ENCODE results near the gene RPS27. TPM values are rescaled to one million over a fixed set of nuclear protein-coding genes. Genes with fewer than 3 reads are reported as not detected.
"Not testable (repeated sequence)": the region's sequence is repeated elsewhere in the genome, so short reads cannot be mapped to it uniquely, and the experiment has no call there.

The RPS27 gene
- total RNA-seq, 1 donor from 2014 or later: 917 TPM

DNA sequence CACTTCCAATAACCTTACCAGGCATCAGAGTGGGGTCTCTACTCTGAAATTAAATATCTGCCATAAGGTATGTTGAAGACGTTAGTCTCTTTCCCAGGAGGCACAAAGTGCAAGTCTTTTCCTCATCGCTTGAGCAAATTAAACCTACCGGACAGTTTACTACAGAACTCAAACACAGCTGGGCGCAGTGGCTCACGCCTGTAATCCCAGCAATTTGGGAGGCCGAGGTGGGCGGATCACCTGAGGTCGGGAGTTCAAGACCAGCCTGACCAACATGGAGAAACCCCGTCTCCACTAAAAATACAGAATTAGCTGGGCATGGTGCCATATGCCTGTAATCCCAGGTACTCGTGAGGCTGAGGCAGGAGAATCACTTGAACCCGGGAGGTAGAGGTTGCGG, 11.5 kb upstream of the RPS27 start:
- DNase-seq, ATAC-seq: not testable (repeated sequence)
- intact Hi-C loops (cut with micrococcal nuclease): loop anchor here (10.0 kb wide), 1 partner anchor 184 kb away; no protein-coding TSS in a partner anchor

DNA sequence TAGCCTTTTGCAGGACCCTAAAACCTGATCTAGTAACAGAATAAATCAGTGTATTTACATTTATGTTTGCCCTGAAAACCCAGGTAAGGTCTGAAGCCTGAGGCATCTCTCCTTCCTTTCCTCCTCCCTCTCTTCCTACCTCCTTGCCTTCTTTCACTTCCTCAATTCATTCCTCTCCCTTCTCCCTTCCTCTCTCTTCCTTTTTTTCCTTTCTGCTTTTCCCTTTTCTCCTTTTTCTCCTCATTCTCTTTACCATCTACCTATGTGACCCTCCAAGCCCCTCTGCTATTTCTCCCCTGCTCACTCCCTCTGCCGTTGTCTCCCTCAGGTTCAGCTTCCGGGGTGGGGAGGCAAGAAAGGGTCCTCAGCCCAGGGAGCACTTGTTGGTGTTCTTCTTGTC, 8.8 kb upstream of the RPS27 start:
- DNase-seq; intact Hi-C loops (cut with micrococcal nuclease); ATAC-seq: not testable (repeated sequence)

DNA sequence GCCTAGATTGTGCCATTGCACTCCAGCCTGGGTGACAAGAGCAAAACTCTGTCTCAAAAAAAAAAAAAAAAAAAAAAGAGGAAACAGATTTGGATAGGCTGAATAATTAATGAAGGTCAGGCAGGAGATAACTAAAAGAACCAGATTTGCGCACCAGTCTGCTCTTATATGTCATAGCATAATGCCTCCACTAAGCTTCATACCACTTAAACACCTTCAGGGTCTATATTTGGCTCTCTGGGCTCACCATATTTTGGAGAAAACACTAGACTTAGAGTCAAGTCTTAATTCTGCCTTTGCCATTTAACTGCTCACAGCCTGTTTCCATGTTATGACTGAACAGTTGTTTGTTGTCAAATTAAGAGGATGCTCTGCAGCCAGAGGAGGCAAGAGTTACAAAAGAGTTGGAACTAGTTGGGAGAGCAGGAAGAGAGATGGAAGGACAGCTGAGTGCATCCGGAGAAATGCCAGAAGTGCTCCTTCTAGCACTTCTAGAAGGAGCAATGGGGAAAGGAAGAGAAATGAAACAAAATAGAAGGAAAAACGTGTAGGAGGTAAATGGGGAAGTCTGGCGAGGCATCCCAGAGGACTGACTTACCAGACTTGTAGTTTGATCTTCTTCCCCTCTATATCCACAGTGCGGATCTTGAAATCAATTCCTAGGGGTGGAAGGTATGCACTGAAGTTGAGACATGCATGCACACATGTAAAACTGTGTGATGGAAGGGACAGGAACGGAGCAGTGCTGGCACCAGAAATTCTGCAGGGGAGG, 6.3 kb upstream of the RPS27 start:
- ATAC-seq (no peak), DNase-seq (no peak)
- intact Hi-C loops (cut with micrococcal nuclease): no loop called here

DNA sequence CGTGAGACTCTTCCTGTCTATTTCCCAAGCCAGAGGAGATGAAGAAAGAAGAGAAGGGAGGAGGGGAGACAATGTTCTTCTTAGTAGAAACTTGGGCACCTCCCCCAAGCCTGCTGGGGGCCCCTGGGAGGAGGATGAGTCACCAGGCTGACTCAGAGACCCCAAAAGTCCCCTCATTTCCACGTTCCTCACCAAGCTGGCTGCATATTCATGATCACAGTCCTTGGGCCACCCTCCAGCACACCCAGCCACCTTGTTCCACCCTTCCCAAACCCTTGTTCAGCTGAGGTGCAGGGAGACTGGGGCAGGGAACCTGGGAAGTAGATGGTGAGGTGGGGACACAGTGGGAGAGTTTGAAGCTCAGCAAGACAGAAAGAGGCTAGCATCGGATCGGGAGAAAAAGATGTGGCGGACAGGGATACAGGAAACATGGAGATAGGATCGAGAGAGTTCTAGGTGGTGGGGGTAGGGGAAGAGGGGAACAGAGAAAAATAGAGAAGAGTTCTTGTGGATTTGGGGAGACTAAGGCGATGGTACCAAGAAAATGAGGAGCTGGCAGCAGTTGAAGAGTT, 5.1 kb upstream of the RPS27 start:
- intact Hi-C loops (cut with micrococcal nuclease): no loop called here
- ATAC-seq: peak; percentile 6
- peak; percentile 49 for DNase-seq

DNA sequence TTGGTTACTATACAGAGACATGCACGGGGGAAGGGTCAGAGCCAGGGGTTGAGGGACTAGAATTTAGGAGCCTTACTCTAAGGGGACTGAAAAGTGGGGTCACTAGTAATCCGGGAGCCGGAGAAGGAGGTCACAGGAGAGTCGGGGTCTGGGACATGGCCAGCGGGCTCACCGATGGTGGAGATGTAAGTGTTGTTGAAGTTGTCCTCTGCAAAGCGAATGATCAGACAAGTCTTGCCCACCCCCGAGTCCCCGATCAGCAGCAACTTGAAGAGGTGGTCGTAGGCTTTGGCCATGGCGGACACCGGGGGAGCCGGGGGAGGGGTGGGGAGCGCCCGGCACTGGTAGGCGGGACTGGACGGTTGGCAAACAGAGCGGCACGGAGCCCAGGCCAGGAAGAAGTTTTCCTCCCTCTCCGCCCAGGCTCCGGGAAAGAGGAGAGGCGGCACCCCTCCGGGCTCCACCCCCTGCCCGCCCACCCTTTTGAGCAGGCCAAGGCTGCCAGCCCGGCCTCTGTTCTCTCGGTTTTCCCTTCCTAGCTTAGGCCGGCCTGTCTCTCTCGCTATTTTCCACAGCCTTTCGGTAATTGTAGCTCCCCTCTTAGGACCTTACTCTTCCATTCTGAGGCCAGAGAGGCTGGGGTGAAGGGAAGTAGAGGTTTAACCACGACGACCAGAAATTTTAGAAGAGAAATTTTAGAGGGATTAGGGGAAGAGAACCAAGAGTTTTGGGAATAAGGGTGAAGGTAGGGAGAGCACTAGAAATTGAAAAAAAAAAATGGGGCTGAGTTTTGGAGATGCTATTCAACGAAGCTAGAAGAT, 4.4 kb upstream of the RPS27 start, which contains the start of gene RAB13:
Gene RAB13, minus strand, starts transcription at position 399 of the 821 bp plus-strand sequence. Its CDS starts 103 bp downstream, at position 296.
- ATAC-seq (peak; percentile 86), DNase-seq (peak; percentile 90)
- intact Hi-C loops (cut with micrococcal nuclease): no loop called here

DNA sequence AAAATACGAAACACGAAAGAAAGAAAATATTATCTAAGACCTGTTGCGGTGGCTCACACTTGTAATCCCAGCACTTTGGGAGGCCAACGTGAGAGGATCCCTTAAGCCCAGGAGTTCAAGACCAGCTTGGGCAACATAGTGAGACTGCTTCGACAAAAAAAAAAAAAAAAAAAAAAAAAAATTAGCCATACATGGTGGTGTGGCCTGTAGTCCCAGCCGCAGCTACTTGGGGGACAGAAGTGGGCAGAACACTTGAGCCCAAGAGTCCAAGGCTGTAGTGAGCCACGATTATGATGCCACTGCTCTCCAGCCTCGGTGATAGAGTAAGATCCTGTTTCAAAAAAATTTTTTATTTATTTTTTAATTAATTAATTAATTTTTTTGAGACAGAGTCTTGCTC, 2.9 kb upstream of the RPS27 start:
- ATAC-seq (no peak), DNase-seq (no peak)
- intact Hi-C loops (cut with micrococcal nuclease): no loop called here

DNA sequence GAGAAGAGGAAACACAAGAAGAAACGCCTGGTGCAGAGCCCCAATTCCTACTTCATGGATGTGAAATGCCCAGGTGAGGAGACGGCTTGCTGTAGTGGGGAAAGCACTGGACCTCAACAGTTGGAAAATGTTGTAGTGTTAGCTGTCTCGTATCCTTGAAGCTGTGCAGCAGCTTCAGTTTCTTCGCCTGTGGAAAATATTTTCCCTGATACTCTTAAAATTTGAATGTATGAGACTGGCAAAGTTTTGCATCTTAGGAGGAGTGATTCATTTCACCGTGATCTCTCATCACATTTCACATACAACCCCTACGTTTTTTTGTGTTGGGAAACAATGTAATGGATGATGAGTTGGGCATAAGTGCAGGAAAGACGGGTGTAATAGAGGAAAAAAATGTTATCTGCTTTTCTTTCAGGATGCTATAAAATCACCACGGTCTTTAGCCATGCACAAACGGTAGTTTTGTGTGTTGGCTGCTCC, 629 bp downstream of the RPS27 start:
- no peak for ATAC-seq
- DNase-seq: no peak
- intact Hi-C loops (cut with micrococcal nuclease): loop anchor here (10.0 kb wide), 1 partner anchor 194 kb away; no protein-coding TSS in a partner anchor

DNA sequence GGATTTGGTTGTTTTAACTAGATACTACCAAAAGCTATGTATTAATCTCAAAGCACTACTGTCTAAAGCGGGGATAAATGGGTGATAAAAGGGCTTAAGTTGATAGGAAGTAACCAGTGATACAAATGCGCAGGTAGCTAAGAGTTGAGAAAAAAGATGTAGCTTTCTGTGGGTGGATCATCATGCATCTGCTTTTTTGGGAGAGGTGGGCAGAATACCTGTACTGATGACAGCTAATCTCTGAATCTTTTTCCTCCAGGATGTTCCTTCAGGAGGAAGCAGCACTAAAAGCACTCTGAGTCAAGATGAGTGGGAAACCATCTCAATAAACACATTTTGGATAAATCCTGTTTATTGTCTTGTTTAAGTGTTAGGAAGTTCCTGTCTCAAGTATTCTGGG, 1.2 kb downstream of the RPS27 start:
- intact Hi-C loops (cut with micrococcal nuclease): loop anchor here (10.0 kb wide), 1 partner anchor 193 kb away; no protein-coding TSS in a partner anchor
- DNase-seq (no peak), ATAC-seq (no peak)

DNA sequence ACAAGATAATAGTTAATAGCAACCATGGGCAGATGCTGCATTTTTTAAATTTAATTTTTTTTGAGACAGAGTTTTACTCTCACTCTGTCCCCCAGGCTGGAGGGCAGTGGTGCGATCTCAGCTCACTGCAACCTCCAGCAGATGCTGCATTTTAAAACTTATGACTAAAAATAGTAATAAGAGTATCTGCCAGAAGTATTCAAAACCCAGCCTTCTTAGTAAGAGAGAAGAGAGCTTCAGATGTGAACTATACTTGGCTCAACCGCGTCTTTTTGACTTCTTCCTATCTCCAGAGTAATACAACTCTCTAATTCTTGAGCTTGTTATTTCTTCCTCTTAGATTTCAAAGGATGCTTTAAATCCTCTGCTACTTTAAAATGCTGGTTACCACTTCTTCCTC, 4.6 kb downstream of the RPS27 start:
- DNase-seq (no peak), ATAC-seq (no peak)
- intact Hi-C loops (cut with micrococcal nuclease): loop anchor here (10.0 kb wide), 1 partner anchor 190 kb away; no protein-coding TSS in a partner anchor

DNA sequence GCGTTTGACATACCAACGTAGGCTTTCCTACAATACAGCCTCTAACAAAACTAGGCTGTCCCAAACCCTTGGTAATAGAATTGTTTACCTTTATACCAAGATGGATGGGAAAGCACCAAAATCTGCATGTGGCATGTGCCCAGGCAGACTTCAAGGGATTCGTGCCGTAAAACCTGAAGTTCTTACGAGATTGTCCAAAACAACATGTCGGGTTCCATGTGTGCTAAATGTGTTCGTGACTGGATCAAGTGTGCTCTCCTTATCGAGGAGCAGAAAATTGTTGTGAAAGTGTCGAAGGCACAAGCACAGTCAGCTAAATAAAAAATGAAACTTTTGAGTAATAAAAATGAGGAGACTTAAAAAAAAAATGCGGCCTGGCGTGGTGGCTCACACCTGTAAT, 5.1 kb downstream of the RPS27 start:
- no peak for DNase-seq

DNA sequence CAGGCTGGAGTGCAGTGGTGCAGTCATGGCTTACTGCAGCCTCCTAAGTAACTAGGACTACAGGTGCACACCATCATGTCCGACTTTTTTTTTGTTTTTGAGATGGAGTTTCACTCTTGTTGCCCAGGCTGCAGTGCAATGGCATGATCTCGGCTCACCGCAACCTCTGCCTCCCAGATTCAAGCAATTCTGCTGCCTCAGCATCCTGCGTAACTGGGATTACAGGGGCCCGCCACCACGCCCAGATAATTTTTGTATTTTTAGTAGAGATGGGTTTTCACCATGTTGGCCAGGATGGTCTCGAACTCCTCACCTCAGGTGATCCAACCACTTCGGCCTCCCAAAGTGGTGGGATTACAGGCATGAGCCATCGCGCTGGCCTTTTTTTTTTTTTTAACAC, 6.3 kb downstream of the RPS27 start:
- intact Hi-C loops (cut with micrococcal nuclease): loop anchor here (10.0 kb wide), 1 partner anchor 188 kb away; no protein-coding TSS in a partner anchor
- not testable (repeated sequence) for DNase-seq, ATAC-seq

More for the DNA sequence above, 5.1 kb downstream of the RPS27 start:
- no peak for ATAC-seq
- intact Hi-C loops (cut with micrococcal nuclease): loop anchor here (10.0 kb wide), 1 partner anchor 189 kb away; no protein-coding TSS in a partner anchor

DNA sequence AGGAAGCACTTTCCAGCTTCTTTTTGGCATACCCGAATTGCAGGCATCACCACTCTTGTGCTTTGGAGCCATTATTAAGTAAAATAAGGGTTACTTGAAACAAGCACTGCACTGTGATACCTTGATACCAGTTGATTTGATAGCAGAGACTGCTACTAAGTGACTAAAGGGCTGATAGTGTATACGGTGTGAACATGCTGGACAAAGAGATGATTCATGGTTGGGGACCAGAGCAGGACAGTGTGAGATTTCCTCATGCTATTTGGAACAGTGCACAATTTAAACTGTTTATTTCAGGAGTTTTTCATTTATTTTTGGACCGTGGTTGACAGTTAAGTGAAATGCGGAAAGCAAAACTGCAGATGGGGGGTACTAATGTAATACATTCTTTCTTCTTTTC, 9.9 kb downstream of the RPS27 start:
- no peak for ATAC-seq
- no peak for DNase-seq
- intact Hi-C loops (cut with micrococcal nuclease): no loop called here

DNA sequence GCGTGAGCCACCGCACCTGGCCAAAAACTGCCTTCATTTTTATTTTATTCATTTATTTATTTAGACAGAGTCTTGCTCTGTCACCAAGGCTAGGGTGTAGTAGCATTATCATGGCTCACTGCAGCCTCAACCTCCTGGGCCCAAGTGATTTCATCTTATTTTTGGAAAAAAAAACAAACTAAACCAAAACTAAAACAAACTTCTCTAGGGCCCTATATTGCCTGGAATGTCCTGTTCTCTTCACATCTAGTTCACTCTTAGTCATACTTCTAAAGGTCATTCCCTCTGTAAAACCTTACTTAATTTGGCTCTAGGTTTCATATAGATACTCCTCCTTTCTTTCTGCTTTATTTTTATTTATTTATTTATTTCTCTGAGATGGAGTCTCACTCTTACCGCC, 15.6 kb downstream of the RPS27 start:
- no peak for DNase-seq
- intact Hi-C loops (cut with micrococcal nuclease): no loop called here
- no peak for ATAC-seq

DNA sequence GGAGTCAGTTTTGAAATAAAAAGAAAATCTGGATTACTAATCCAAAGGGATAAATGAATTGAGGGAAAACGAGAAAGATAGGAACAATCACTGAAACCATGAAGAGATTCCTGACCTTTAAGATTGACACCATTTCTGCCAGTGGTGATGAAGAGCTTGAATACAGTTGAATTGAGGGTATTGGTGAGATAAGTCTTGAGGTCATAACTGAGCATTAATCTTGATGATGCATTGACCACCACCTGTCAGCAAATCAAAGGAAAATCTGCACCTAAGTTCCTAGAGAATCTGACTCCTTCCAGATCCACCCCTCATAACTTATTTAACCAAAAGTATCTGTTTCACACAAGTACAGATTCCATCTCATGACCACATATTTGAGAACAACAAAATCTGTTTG, 21.6 kb downstream of the RPS27 start:
- no peak for DNase-seq
- intact Hi-C loops (cut with micrococcal nuclease): no loop called here
- no peak for ATAC-seq

DNA sequence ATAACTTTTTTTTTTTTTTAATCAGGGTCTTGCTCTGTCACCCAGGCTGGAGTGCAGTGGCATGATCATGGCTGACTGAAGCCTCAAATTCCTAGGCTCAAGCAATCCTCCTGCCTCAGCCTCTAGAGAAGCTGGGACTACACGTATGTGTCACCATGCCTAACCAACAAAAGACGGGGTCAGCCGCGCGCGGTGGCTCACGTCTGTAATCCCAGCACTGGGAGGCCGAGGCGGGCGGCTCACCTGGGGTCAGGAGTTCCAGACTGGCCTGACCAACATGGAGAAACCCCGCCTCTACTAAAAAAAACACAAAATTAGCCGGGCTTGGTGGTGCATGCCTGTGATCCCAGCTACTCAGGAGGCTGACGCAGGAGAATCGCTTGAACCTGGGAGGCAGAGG, 22.0 kb downstream of the RPS27 start:
- ATAC-seq; DNase-seq; intact Hi-C loops (cut with micrococcal nuclease): not testable (repeated sequence)

DNA sequence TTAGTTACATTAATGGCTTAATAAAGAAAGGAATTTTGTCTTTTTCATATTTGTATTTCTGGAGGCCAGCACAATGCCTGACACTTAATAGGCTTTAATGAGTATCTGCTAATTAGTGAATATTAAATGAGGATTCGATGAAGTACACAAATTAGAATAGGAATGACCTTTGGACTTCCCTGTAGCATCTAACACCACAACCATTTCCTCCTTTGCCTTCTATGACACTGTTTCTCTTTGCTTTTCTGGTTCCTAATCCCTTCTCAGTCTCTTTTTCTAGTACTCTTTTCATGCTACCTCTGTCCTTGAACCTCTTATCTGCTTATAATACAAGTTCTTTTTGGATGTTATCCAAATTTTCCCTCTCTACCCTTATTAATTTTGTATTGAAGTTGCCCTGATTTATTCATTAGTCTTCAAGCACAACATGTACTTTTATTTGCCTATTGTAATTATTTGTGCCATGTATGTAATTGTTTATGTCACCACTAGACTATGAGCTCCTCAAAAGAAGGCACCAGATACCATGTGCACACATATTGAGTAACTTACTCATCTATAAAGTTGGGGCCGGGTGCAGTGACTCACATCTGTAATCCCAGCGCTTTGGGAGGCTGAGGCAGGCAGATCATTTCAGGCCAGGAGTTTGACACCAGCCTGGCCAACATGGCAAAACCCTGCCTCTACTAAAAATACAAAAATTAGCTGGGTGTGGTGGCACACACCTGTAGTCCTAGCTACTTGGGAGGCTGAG, 23.8 kb downstream of the RPS27 start:
- DNase-seq: no peak
- intact Hi-C loops (cut with micrococcal nuclease): no loop called here

DNA sequence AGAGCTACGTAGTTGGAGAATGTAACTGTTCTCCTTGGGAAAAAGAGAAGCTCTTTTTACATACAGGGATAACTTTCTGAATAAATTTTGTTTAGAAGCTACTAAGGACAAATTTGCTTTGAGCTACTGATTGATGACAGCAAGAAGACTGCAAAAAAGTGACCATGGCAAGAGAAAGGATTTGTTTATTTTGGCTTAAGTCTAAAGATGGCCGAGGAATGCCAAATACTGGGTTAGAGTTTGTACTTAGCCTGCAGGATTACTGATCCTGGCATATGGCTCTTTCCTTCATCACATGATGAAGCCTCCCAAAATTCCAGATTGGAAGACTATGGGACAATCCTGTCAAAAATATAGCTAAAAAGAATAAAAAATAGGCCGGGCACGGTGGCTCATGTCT, 28.7 kb downstream of the RPS27 start:
- ATAC-seq: no peak
- intact Hi-C loops (cut with micrococcal nuclease): no loop called here
- no peak for DNase-seq

More for the DNA sequence above, 23.8 kb downstream of the RPS27 start:
- no peak for ATAC-seq

DNA sequence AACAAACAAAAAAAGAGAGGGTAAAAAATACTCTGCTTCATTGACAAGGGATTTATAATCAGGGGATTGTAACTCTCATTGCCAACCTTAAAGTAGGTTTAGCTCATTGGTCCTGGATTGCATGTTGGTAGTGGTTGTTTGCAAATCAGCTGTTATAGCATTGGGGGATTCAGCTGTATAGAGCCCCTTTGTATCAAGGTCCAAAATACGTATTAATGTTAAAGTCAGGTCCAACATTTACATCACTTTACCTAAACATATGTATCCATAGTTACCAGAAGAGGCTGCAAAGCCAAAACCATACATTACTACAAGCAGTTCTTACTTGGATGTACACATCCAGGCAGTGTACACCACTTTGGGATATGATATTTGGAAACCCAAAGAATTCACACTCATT, 29.4 kb downstream of the RPS27 start:
- ATAC-seq (no peak), DNase-seq (no peak)
- intact Hi-C loops (cut with micrococcal nuclease): no loop called here

DNA sequence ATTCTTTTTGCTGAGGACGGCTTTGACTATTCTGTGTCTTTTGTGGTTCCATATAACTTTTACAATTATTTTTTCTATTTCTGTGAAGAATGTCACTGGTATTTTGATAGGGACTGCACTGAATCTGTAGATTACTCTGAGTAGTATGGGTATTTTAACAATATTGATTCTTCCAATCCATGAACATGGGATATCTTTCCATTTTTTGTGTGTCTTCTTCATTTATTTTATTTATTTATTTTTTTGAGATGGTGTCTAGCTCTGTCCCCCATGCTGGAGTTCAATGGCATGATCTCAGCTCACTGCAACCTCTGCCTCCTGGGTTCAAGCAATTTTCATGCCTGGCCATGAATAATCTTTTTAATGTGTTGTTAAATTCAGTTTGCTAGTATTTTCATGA, 43.1 kb downstream of the RPS27 start:
- DNase-seq; intact Hi-C loops (cut with micrococcal nuclease); ATAC-seq: not testable (repeated sequence)
